GM12878 (cell line): Measurements from ENCODE around the gene NUP62. TPM values are rescaled to one million over a fixed set of nuclear protein-coding genes. Genes with fewer than 3 reads are reported as not detected.

Experiments
- CBX5 ChIP-seq: sonication (generic); IDR thresholded peaks from 2 replicates; pipeline ENCODE4 v1.6.1; 2016; ENCODE audit warnings: low read depth, moderate library complexity, mild to moderate bottlenecking, inconsistent platforms
- CREM ChIP-seq: IDR thresholded peaks from 2 replicates; pipeline ENCODE4 v1.6.1; 2014; ENCODE audit warnings: antibody characterized with exemption, low read depth
- HDGF ChIP-seq: fragments of 450-650 bp; IDR thresholded peaks from 2 replicates; pipeline ENCODE4 v1.6.1; 2016; ENCODE audit warnings: antibody characterized with exemption
- JUND ChIP-seq: IDR thresholded peaks from 2 replicates; pipeline ENCODE4 v1.6.1; 2012; ENCODE audit warnings: low read depth, mild to moderate bottlenecking, low read length, improper control_type of control experiment, moderate library complexity
- NR2F1 ChIP-seq: fragments of 450-650 bp; conservative IDR thresholded peaks from 2 replicates; pipeline ENCODE4 v1.6.1; 2017; ENCODE audit warnings: mild to moderate bottlenecking
- POLR2AphosphoS5 ChIP-seq: IDR thresholded peaks from 2 replicates; pipeline ENCODE4 v1.6.1; 2011; ENCODE audit warnings: mild to moderate bottlenecking, low read length, inconsistent platforms
- SIX5 ChIP-seq: IDR thresholded peaks from 2 replicates; pipeline ENCODE4 v1.6.1; 2011; ENCODE audit warnings: mild to moderate bottlenecking, low read depth, low read length, moderate library complexity; ENCODE audit not compliant: severe bottlenecking
- SP1 ChIP-seq: IDR thresholded peaks from one replicate; pipeline ENCODE4 v1.6.1; 2011; ENCODE audit warnings: low read depth, low read length
- SPI1 ChIP-seq: IDR thresholded peaks from 2 replicates; pipeline ENCODE4 v1.6.1; 2011; ENCODE audit warnings: low read depth, mild to moderate bottlenecking, low read length, moderate library complexity, borderline replicate concordance; ENCODE audit not compliant: insufficient read depth
- STAT1 ChIP-seq: fragments of 450-650 bp; conservative IDR thresholded peaks from 2 replicates; pipeline ENCODE4 v1.6.1; 2014; ENCODE audit warnings: antibody characterized with exemption, mild to moderate bottlenecking
- TCF7 ChIP-seq: IDR thresholded peaks from 2 replicates; pipeline ENCODE4 v1.6.1; 2014; ENCODE audit warnings: antibody characterized with exemption, borderline replicate concordance
- ZNF24 ChIP-seq: fragments of 450-650 bp; IDR thresholded peaks from 2 replicates; pipeline ENCODE4 v1.6.1; 2017; ENCODE audit warnings: antibody characterized with exemption, mild to moderate bottlenecking
- ZZZ3 ChIP-seq: IDR thresholded peaks from 2 replicates; pipeline ENCODE4 v1.6.1; 2011; ENCODE audit warnings: low read depth; ENCODE audit not compliant: control insufficient read depth, insufficient read length
- polyA plus RNA-seq, 11 experiments: library from polyadenylated mRNA; depleted of rRNA in 4 of 11; unstranded in 6 of 11; stranded (reverse) in 5 of 11; fragments of >200 nt; fragmentation: Nextera tagmentation in 4 of 11; fragmentation: Illumina TruSeq in 1 of 11; extraction: Ambion mirVana in 4 of 11; extraction: Trizol in 1 of 11; gene quantifications; 1 replicate in 1 of 11; 2 replicates in 10 of 11; pipeline versions ENCODE4 v1.2.1 to v1.2.3, GENCODE V29; 2011 to 2016; ENCODE audit warnings: inconsistent platforms in 2 of 11, missing spikeins in 2 of 11, low read depth in 1 of 11
- total RNA-seq, 4 experiments: library from RNA; depleted of rRNA in 3 of 4; stranded (reverse); fragments of >200 nt in 3 of 4; fragmentation: Illumina TruSeq in 1 of 4; extraction: Trizol in 1 of 4; gene quantifications; 2 replicates each; pipeline versions ENCODE4 v1.2.1 to v1.2.3, GENCODE V29; 2013 to 2021
- TF ChIP-seq, protein P1 (sequence below): fragments of 450-650 bp; IDR thresholded peaks from 2 replicates; pipeline ENCODE4 v1.6.1; 2017; ENCODE audit warnings: mild to moderate bottlenecking, low read depth, inconsistent platforms; ENCODE audit not compliant: poor library complexity, severe bottlenecking
- TF ChIP-seq, protein P2 (sequence below): fragments of 450-650 bp; IDR thresholded peaks from 2 replicates; pipeline ENCODE4 v1.6.1; 2018; ENCODE audit warnings: mild to moderate bottlenecking, low read depth, moderate library complexity; ENCODE audit not compliant: partially characterized antibody
- TF ChIP-seq, protein P3 (sequence below): fragments of 450-650 bp; IDR thresholded peaks from 2 replicates; pipeline ENCODE4 v1.6.1; 2017; ENCODE audit warnings: borderline replicate concordance
- TF ChIP-seq, protein P4 (sequence below): fragments of 450-650 bp; IDR thresholded peaks from 2 replicates; pipeline ENCODE4 v1.6.1; 2017; ENCODE audit warnings: mild to moderate bottlenecking, moderate library complexity

The NUP62 gene
- total and polyA plus RNA-seq, 10 of the 15 experiments (the other 5 are each of a cell fraction or from before 2014, with no cell fraction given): 19.5 to 110 (median 66.9) TPM

DNA sequence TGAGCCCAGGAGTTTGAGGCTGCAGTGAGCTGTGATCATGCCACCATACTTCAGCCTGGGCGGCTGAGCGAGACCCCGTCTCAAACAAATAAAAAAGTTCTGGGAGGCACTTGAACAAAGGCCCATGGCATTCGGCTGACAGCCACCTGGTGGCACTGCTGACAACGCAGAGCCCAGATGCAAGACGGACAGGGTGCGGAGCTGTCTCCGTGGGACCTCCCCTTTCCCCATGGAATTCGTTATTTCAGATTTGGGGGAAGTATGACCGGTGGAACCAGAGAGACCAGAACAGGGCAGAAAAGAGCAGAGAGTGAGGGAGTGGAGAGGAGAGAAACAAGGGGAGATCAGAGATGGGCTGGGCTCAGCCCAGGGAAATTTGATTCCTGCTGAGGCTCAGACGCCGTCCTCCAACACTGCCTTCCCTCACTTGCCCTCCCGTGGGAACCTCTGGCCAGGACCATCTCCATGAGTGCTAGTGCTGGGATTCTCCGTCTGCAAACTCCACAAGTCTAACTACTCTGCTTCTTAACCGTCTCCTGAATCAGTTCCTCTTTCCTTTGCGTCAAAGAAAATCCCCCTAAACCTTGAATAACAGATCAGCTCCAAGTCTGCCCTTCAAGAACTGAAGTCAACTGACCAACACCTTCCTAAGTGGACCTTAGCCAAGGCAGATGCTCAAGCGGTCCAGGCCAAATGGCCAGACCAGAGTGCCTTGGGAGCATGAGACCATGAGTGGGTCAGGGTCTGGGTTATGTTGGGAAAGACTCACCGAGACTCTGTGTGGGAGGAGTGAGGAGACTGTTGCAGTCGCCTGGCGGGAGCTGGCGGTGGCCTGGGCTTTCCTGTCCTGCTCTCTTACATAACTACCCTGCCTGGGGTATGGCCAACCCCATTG is 12.2 kb downstream of the NUP62 start (continued):
- no peak for TF ChIP-seq ZNF24
- peak; percentile 97 for TF ChIP-seq SPI1
- TF ChIP-seq, protein P1, sequence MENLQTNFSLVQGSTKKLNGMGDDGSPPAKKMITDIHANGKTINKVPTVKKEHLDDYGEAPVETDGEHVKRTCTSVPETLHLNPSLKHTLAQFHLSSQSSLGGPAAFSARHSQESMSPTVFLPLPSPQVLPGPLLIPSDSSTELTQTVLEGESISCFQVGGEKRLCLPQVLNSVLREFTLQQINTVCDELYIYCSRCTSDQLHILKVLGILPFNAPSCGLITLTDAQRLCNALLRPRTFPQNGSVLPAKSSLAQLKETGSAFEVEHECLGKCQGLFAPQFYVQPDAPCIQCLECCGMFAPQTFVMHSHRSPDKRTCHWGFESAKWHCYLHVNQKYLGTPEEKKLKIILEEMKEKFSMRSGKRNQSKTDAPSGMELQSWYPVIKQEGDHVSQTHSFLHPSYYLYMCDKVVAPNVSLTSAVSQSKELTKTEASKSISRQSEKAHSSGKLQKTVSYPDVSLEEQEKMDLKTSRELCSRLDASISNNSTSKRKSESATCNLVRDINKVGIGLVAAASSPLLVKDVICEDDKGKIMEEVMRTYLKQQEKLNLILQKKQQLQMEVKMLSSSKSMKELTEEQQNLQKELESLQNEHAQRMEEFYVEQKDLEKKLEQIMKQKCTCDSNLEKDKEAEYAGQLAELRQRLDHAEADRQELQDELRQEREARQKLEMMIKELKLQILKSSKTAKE: no peak
- no peak for TF ChIP-seq ZZZ3
- TF ChIP-seq CBX5: no peak
- TF ChIP-seq, protein P2, sequence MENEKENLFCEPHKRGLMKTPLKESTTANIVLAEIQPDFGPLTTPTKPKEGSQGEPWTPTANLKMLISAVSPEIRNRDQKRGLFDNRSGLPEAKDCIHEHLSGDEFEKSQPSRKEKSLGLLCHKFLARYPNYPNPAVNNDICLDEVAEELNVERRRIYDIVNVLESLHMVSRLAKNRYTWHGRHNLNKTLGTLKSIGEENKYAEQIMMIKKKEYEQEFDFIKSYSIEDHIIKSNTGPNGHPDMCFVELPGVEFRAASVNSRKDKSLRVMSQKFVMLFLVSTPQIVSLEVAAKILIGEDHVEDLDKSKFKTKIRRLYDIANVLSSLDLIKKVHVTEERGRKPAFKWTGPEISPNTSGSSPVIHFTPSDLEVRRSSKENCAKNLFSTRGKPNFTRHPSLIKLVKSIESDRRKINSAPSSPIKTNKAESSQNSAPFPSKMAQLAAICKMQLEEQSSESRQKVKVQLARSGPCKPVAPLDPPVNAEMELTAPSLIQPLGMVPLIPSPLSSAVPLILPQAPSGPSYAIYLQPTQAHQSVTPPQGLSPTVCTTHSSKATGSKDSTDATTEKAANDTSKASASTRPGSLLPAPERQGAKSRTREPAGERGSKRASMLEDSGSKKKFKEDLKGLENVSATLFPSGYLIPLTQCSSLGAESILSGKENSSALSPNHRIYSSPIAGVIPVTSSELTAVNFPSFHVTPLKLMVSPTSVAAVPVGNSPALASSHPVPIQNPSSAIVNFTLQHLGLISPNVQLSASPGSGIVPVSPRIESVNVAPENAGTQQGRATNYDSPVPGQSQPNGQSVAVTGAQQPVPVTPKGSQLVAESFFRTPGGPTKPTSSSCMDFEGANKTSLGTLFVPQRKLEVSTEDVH: no peak
- TF ChIP-seq STAT1: no peak
- TF ChIP-seq SIX5: no peak
- 0 out of 2 replicates have a peak, but pooled peaks have one; percentile 34 for TF ChIP-seq CREM
- TF ChIP-seq POLR2AphosphoS5: no peak
- TF ChIP-seq JUND: no peak
- TF ChIP-seq TCF7: no peak
- no peak for TF ChIP-seq SP1
- TF ChIP-seq, protein P3, sequence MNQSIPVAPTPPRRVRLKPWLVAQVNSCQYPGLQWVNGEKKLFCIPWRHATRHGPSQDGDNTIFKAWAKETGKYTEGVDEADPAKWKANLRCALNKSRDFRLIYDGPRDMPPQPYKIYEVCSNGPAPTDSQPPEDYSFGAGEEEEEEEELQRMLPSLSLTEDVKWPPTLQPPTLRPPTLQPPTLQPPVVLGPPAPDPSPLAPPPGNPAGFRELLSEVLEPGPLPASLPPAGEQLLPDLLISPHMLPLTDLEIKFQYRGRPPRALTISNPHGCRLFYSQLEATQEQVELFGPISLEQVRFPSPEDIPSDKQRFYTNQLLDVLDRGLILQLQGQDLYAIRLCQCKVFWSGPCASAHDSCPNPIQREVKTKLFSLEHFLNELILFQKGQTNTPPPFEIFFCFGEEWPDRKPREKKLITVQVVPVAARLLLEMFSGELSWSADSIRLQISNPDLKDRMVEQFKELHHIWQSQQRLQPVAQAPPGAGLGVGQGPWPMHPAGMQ: no peak
- TF ChIP-seq HDGF: 0 out of 2 replicates have a peak, but pooled peaks have one; percentile 13
- TF ChIP-seq, protein P4, sequence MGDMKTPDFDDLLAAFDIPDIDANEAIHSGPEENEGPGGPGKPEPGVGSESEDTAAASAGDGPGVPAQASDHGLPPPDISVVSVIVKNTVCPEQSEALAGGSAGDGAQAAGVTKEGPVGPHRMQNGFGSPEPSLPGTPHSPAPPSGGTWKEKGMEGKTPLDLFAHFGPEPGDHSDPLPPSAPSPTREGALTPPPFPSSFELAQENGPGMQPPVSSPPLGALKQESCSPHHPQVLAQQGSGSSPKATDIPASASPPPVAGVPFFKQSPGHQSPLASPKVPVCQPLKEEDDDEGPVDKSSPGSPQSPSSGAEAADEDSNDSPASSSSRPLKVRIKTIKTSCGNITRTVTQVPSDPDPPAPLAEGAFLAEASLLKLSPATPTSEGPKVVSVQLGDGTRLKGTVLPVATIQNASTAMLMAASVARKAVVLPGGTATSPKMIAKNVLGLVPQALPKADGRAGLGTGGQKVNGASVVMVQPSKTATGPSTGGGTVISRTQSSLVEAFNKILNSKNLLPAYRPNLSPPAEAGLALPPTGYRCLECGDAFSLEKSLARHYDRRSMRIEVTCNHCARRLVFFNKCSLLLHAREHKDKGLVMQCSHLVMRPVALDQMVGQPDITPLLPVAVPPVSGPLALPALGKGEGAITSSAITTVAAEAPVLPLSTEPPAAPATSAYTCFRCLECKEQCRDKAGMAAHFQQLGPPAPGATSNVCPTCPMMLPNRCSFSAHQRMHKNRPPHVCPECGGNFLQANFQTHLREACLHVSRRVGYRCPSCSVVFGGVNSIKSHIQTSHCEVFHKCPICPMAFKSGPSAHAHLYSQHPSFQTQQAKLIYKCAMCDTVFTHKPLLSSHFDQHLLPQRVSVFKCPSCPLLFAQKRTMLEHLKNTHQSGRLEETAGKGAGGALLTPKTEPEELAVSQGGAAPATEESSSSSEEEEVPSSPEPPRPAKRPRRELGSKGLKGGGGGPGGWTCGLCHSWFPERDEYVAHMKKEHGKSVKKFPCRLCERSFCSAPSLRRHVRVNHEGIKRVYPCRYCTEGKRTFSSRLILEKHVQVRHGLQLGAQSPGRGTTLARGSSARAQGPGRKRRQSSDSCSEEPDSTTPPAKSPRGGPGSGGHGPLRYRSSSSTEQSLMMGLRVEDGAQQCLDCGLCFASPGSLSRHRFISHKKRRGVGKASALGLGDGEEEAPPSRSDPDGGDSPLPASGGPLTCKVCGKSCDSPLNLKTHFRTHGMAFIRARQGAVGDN: peak; percentile 53; the same call in 1 of the 2 replicates
- peak; percentile 22; the same call in 1 of the 2 replicates for TF ChIP-seq NR2F1
